Colon (tissue), 2 donors: ENCODE data around the gene POLD2.

Experiments used
- FAIRE-seq: peaks from 2 replicates; lab custom pipeline; 2012; peaks lifted over from hg19 to GRCh38; lab: Jason Lieb, UNC
- donor health status: control.
- donor health status: control.

The POLD2 gene

DNA sequence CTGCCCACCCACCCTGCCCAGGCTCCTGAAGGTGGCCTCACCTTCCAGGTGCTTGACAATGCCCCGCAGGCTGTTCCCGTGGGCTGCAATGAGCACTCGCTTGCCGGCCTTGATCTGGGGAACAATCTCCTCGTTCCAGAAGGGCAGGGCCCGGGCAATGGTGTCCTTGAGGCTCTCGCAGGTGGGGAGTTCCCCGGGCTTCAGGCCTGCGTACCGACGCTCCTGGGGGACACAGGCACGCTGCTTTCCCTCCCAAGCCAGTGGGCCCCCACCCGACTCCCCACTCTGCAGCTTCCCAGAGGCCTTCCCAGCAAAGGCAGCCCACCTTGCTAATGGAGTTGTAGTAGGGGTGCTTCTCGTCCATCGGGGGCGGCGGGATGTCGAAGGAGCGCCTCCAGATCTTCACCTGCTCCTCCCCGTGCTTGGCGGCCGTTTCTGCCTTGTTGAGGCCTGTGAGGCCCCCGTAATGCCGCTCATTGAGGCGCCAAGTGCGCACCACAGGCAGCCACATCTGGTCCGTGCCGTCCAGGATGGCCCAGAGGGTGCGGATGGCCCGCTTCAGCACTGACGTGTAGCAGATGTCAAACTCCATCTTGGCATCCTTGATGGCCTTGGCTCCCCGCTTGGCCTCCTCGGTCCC is 58.4 kb downstream of the POLD2 start:
- no peak for FAIRE-seq
